HepG2 (cell line): ENCODE data around the gene ANG. TPM values are rescaled to one million over a fixed set of nuclear protein-coding genes. Genes with fewer than 3 reads are reported as not detected.

Experiments used
- ARHGAP35 ChIP-seq: sonication (generic); formaldehyde crosslinking; IDR thresholded peaks from 2 replicates; pipeline ENCODE4 v1.9.0; 2022; ENCODE audit warnings: mild to moderate bottlenecking, inconsistent platforms, moderate library complexity, missing genetic modification reagents, borderline replicate concordance
- FOXC1 ChIP-seq: sonication (generic); formaldehyde crosslinking; IDR thresholded peaks from 2 replicates; pipeline ENCODE4 v1.8.0; 2022; ENCODE audit warnings: mild to moderate bottlenecking, missing genetic modification reagents, borderline replicate concordance
- HMGA1 ChIP-seq: sonication (generic); formaldehyde crosslinking; conservative IDR thresholded peaks from 2 replicates; pipeline ENCODE4 v1.4.0; 2020; ENCODE audit warnings: missing genetic modification reagents
- HNRNPL ChIP-seq: fragments of 200-400 bp; formaldehyde crosslinking; IDR thresholded peaks from 2 replicates; pipeline ENCODE4 v1.6.1; 2017; ENCODE audit warnings: mild to moderate bottlenecking, low read depth, low read length
- HOXA3 ChIP-seq: sonication (generic); formaldehyde crosslinking; IDR thresholded peaks from 2 replicates; pipeline ENCODE4 v1.5.0; 2020; ENCODE audit warnings: missing genetic modification reagents
- IKZF1 ChIP-seq: fragments of 450-650 bp; IDR thresholded peaks from 2 replicates; pipeline ENCODE4 v1.7.1; 2016
- KDM3A ChIP-seq: IDR thresholded peaks from 2 replicates; pipeline ENCODE4 v1.6.1; 2018; ENCODE audit warnings: low read depth, missing compliant biosample characterization
- KLF12 ChIP-seq: sonication (generic); formaldehyde crosslinking; IDR thresholded peaks from 2 replicates; pipeline ENCODE4 v1.4.0; 2020; ENCODE audit warnings: missing genetic modification reagents, borderline replicate concordance
- PBX3 ChIP-seq: sonication (generic); formaldehyde crosslinking; IDR thresholded peaks from 2 replicates; pipeline ENCODE4 v1.8.1; 2023; ENCODE audit warnings: missing genetic modification reagents, inconsistent platforms, borderline replicate concordance
- POLR2AphosphoS2 ChIP-seq: IDR thresholded peaks from 2 replicates; pipeline ENCODE4 v1.6.1; 2011; ENCODE audit warnings: low read depth, low read length, improper control_type of control experiment
- POLR2G ChIP-seq: fragments of 200-400 bp; formaldehyde crosslinking; IDR thresholded peaks from 2 replicates; pipeline ENCODE4 v1.6.1; 2018; ENCODE audit warnings: mild to moderate bottlenecking, low read depth, low read length, moderate library complexity
- RARG ChIP-seq: sonication (generic); formaldehyde crosslinking; IDR thresholded peaks from 2 replicates; pipeline ENCODE4 v1.4.0; 2020; ENCODE audit warnings: low read depth, mild to moderate bottlenecking, missing genetic modification reagents
- RBFOX2 ChIP-seq: fragments of 200-400 bp; formaldehyde crosslinking; IDR thresholded peaks from 2 replicates; pipeline ENCODE4 v1.6.1; 2017; ENCODE audit warnings: low read depth, mild to moderate bottlenecking, low read length
- SNAPC2 ChIP-seq: sonication (generic); formaldehyde crosslinking; IDR thresholded peaks from 2 replicates; pipeline ENCODE4 v1.8.1; 2022; ENCODE audit warnings: mild to moderate bottlenecking, missing genetic modification reagents
- SYNCRIP ChIP-seq: fragments of 200-400 bp; formaldehyde crosslinking; IDR thresholded peaks from 2 replicates; pipeline ENCODE4 v1.6.1; 2018; ENCODE audit warnings: mild to moderate bottlenecking, low read depth, low read length; ENCODE audit not compliant: insufficient read depth
- TRAFD1 ChIP-seq: sonication (generic); formaldehyde crosslinking; IDR thresholded peaks from 2 replicates; pipeline ENCODE4 v1.5.1; 2020; ENCODE audit warnings: missing genetic modification reagents, mild to moderate bottlenecking, borderline replicate concordance
- ZBED4 ChIP-seq: sonication (generic); formaldehyde crosslinking; IDR thresholded peaks from 2 replicates; pipeline ENCODE4 v1.4.0; 2020; ENCODE audit warnings: missing genetic modification reagents, borderline replicate concordance
- ZFYVE20 ChIP-seq: sonication (generic); formaldehyde crosslinking; IDR thresholded peaks from 2 replicates; pipeline ENCODE4 v1.8.0; 2023; ENCODE audit warnings: low read depth, mild to moderate bottlenecking, moderate library complexity, missing genetic modification reagents, borderline replicate concordance
- ZNF232 ChIP-seq: sonication (generic); formaldehyde crosslinking; IDR thresholded peaks from 2 replicates; pipeline ENCODE4 v1.4.0; 2020; ENCODE audit warnings: missing genetic modification reagents, borderline replicate concordance
- ZNF3 ChIP-seq: IDR thresholded peaks from 2 replicates; pipeline ENCODE4 v1.7.0; 2017; ENCODE audit warnings: inconsistent platforms
- ZNF326 ChIP-seq: sonication (generic); formaldehyde crosslinking; IDR thresholded peaks from 2 replicates; pipeline ENCODE4 v1.4.0; 2020; ENCODE audit warnings: missing genetic modification reagents, borderline replicate concordance
- ZNF430 ChIP-seq: sonication (generic); formaldehyde crosslinking; IDR thresholded peaks from 2 replicates; pipeline ENCODE4 v1.9.0; 2021; ENCODE audit warnings: mild to moderate bottlenecking, missing genetic modification reagents
- ZZZ3 ChIP-seq: sonication (generic); formaldehyde crosslinking; IDR thresholded peaks from 2 replicates; pipeline ENCODE4 v1.4.0; 2020; ENCODE audit warnings: missing genetic modification reagents, mild to moderate bottlenecking, borderline replicate concordance
- polyA plus RNA-seq, 8 experiments: library from polyadenylated mRNA; depleted of rRNA in 3 of 8; stranded (reverse) in 7 of 8; unstranded in 1 of 8; fragments of >200 nt; fragmentation: Illumina TruSeq in 4 of 8; extraction: Trizol in 4 of 8; gene quantifications; 2 replicates each; pipeline versions ENCODE4 v1.2.1 to v1.2.3, GENCODE V29; 2011 to 2016; ENCODE audit warnings: low read depth in 4 of 8, missing spikeins in 1 of 8, mixed read lengths in 1 of 8; ENCODE audit not compliant: insufficient read depth in 1 of 8
- total RNA-seq, 5 experiments: library from RNA; depleted of rRNA; stranded (reverse); fragments of >200 nt; fragmentation: Illumina TruSeq; extraction: Trizol; gene quantifications; 2 replicates each; pipeline ENCODE4 v1.2.3, GENCODE V29; 2016; ENCODE audit warnings: low read depth in 1 of 5

ANG gene
- total and polyA plus RNA-seq, 2 of the 13 experiments (the other 11 are each of a cell fraction or from before 2014, with no cell fraction given): 83.6 to 401 TPM

GRCh38 chr14:20683891-20684661, 4.5 kb upstream of the ANG start, which contains the start of gene RNASE4 (continued):
- TF ChIP-seq ZBED4 (CRISPR knock-in tag): peak; percentile 27; the same call in 1 of the 2 replicates
- TF ChIP-seq POLR2AphosphoS2: no peak
- TF ChIP-seq POLR2G: peak; percentile 81
- no peak; the same call in 1 of the 2 replicates for TF ChIP-seq PBX3 (CRISPR knock-in tag)
- TF ChIP-seq KLF12 (CRISPR knock-in tag): peak; percentile 87; the same call in 1 of the 2 replicates
- no peak for TF ChIP-seq FOXC1
- TF ChIP-seq IKZF1: no peak
- TF ChIP-seq RARG: no peak
- no peak; the same call in none of the 2 replicates for TF ChIP-seq ZNF232 (CRISPR knock-in tag)
- TF ChIP-seq KDM3A: no peak; the same call in 1 of the 2 replicates
- TF ChIP-seq ZNF3 (CRISPR knock-in tag): no peak; the same call in 1 of the 2 replicates
- peak; percentile 83 for TF ChIP-seq HOXA3 (CRISPR knock-in tag)
- TF ChIP-seq ZNF326: no peak
- peak; percentile 71 for TF ChIP-seq SNAPC2 (CRISPR knock-in tag)
- peak; percentile 24; the same call in 1 of the 2 replicates for TF ChIP-seq ARHGAP35 (CRISPR knock-in tag)
- TF ChIP-seq HNRNPL: peak; percentile 58; the same call in 1 of the 2 replicates
- no peak for TF ChIP-seq SYNCRIP
- no peak for TF ChIP-seq HMGA1 (CRISPR knock-in tag)
- no peak; the same call in 1 of the 2 replicates for TF ChIP-seq TRAFD1 (CRISPR knock-in tag)
- TF ChIP-seq RBFOX2: peak; percentile 97
- TF ChIP-seq ZNF430 (CRISPR knock-in tag): peak; percentile 6; the same call in 1 of the 2 replicates
- TF ChIP-seq ZZZ3 (CRISPR knock-in tag): no peak; the same call in 1 of the 2 replicates
- TF ChIP-seq ZFYVE20 (CRISPR knock-in tag): no peak
